Calu3 (cell line): ENCODE data around the gene SRRM2. TPM values are rescaled to one million over a fixed set of nuclear protein-coding genes. Genes with fewer than 3 reads are reported as not detected.
"Not testable (repeated sequence)": the region's sequence is repeated elsewhere in the genome, so short reads cannot be mapped to it uniquely, and the experiment has no call there.

Source experiments
- BruUV-seq: library from RNA; stranded (reverse); fragments of 400-500 nt; replicated peaks from 2 replicates; lab custom pipeline; 2021; lab: Mats Ljungman, UMichigan
- CTCF ChIA-PET: fragments of 300-600 bp; sonication (Branson Sonifier 250); formaldehyde crosslinking; loops from one replicate; lab custom pipeline; 2022; ENCODE audit warnings: antibody characterized with exemption; lab: Charles Lee
- DNase-seq: peaks from one replicate; pipeline ENCODE4 v3.0.0; 2022
- H3K27ac Mint-ChIP-seq: one replicate; pipeline ENCODE4 v1.8.0; 2022; ENCODE audit warnings: mixed read lengths; ENCODE audit not compliant: unreplicated experiment
- H3K27me3 Mint-ChIP-seq: one replicate; pipeline ENCODE4 v1.8.0; 2022; ENCODE audit warnings: mixed read lengths; ENCODE audit not compliant: unreplicated experiment
- H3K36me3 Mint-ChIP-seq: one replicate; pipeline ENCODE4 v1.8.0; 2022; ENCODE audit warnings: mild to moderate bottlenecking, moderate library complexity, mixed read lengths; ENCODE audit not compliant: insufficient read depth, unreplicated experiment
- H3K4me1 Mint-ChIP-seq: one replicate; pipeline ENCODE4 v1.8.0; 2022; ENCODE audit warnings: mild to moderate bottlenecking, low read depth, mixed read lengths; ENCODE audit not compliant: unreplicated experiment
- H3K4me3 Mint-ChIP-seq: one replicate; pipeline ENCODE4 v1.8.0; 2022; ENCODE audit warnings: mild to moderate bottlenecking, low read depth, moderate library complexity, mixed read lengths; ENCODE audit not compliant: unreplicated experiment
- H3K9me3 Mint-ChIP-seq: one replicate; pipeline ENCODE4 v1.8.0; 2022; ENCODE audit warnings: low read depth, mixed read lengths; ENCODE audit not compliant: unreplicated experiment
- CTCF ChIP-seq: fragments of 200-600 bp; IDR thresholded peaks from one replicate; pipeline ENCODE4 v1.8.0; 2022; ENCODE audit warnings: antibody characterized with exemption; ENCODE audit not compliant: unreplicated experiment
- intact Hi-C: fragments of 100-400 bp; cut with micrococcal nuclease; formaldehyde crosslinking; loops from one replicate; pipeline ENCODE4 v1.10.0; 2022; ENCODE audit not compliant: unreplicated experiment
- total RNA-seq: library from RNA; stranded (reverse); gene quantifications from 2 replicates; pipeline ENCODE4 v1.2.3, GENCODE V29; 2022

Gene SRRM2
- total RNA-seq, 1 experiment from 2014 or later, result 905 TPM

- DNase-seq, result peak; percentile 80
- Mint-ChIP-seq H3K9me3 (no peaks in the 10 kb centered on the region), H3K4me3 (peak overlapping the region; percentile 69)
Observed at GRCh38 chr16:2719328-2720063, 32.9 kb upstream of the SRRM2 start.

GRCh38 chr16:2720064-2720457 lies 32.4 kb upstream of the SRRM2 start, which contains the start of gene PRSS27:
TSS of gene PRSS27 (minus strand) at chr16:2720224. CDS start at chr16:2720160, 64 bp downstream.
- Mint-ChIP-seq H3K27ac (peak within 1 kb of the TSS; percentile 61), H3K36me3 (peaks cover 24% of the 10 kb centered on the region), H3K4me1 (peaks cover 20% of the 10 kb centered on the region), H3K4me3 (peak within 1 kb of the TSS; percentile 69), H3K27me3 (peaks cover 36% of the 10 kb centered on the region), H3K9me3 (no peaks in the 10 kb centered on the region)
- intact Hi-C loops, result no loop called here
- no TSS peak for BruUV-seq
- TF ChIP-seq CTCF, result no peak
- DNase-seq, result peak; percentile 22
- CTCF ChIA-PET, result no interaction called here

More at GRCh38 chr16:2719328-2720063, 32.9 kb upstream of the SRRM2 start:
- Mint-ChIP-seq H3K36me3 (peaks cover 28% of the 10 kb centered on the region), H3K4me1 (peaks cover 26% of the 10 kb centered on the region), H3K27ac (no peak overlapping the region), H3K27me3 (peaks cover 36% of the 10 kb centered on the region)
- intact Hi-C loops, result no loop called here
- CTCF ChIA-PET, result no interaction called here
- no TSS peak for BruUV-seq
- TF ChIP-seq CTCF, result no peak

GRCh38 chr16:2720719-2721633 lies 31.5 kb upstream of the SRRM2 start:
- peak; percentile 94 for DNase-seq
- Mint-ChIP-seq H3K27me3 (peaks cover 32% of the 10 kb centered on the region), H3K4me3 (peak overlapping the region; percentile 69), H3K27ac (peak overlapping the region; percentile 61), H3K9me3 (no peaks in the 10 kb centered on the region), H3K36me3 (peaks cover 21% of the 10 kb centered on the region), H3K4me1 (peaks cover 17% of the 10 kb centered on the region)
- BruUV-seq, result no TSS peak
- peak; percentile 82 for TF ChIP-seq CTCF
- intact Hi-C loops, result no loop called here
- CTCF ChIA-PET, result interaction anchor here (0.7 kb wide), 1 partner anchor 188 kb away, joined by 3 read pairs; no protein-coding TSS in a partner anchor

GRCh38 chr16:2721634-2722173 lies 30.7 kb upstream of the SRRM2 start:
- CTCF ChIA-PET, result interaction anchor here (0.7 kb wide), 2 partner anchors 51 to 187 kb away, joined by 3 to 4 read pairs; no protein-coding TSS in a partner anchor
- Mint-ChIP-seq H3K27me3 (peaks cover 24% of the 10 kb centered on the region), H3K36me3 (peaks cover 20% of the 10 kb centered on the region), H3K4me1 (peaks cover 17% of the 10 kb centered on the region), H3K4me3 (peak overlapping the region; percentile 69), H3K27ac (peak overlapping the region; percentile 12)
- H3K9me3 Mint-ChIP-seq, BruUV-seq, intact Hi-C loops, DNase-seq: not testable (repeated sequence)
